NB4 (cell line): ENCODE results near the gene SAMD10.

Source experiments
- DNase-seq: peaks from one replicate; pipeline ENCODE4 v3.0.0; 2010; ENCODE audit warnings: low read depth
- H3K4me3 ChIP-seq: one replicate; pipeline ENCODE4 v1.5.1; 2011; ENCODE audit warnings: mild to moderate bottlenecking, low read depth, low read length, moderate library complexity
- MYC ChIP-seq: IDR thresholded peaks from 2 replicates; pipeline ENCODE4 v1.6.1; 2011; ENCODE audit warnings: low read depth, low read length
- POLR2A ChIP-seq: IDR thresholded peaks from 2 replicates; pipeline ENCODE4 v1.6.1; 2011; ENCODE audit warnings: mild to moderate bottlenecking; ENCODE audit not compliant: insufficient read length; ENCODE audit errors: extremely low read depth
- TF ChIP-seq, protein P1 (sequence below): IDR thresholded peaks from one replicate; pipeline ENCODE4 v1.5.1; 2012; ENCODE audit warnings: low read depth, low read length
- TF ChIP-seq, protein P2 (sequence below): IDR thresholded peaks from 2 replicates; pipeline ENCODE4 v1.6.1; 2011; ENCODE audit warnings: low read depth, low read length

SAMD10 gene

DNA sequence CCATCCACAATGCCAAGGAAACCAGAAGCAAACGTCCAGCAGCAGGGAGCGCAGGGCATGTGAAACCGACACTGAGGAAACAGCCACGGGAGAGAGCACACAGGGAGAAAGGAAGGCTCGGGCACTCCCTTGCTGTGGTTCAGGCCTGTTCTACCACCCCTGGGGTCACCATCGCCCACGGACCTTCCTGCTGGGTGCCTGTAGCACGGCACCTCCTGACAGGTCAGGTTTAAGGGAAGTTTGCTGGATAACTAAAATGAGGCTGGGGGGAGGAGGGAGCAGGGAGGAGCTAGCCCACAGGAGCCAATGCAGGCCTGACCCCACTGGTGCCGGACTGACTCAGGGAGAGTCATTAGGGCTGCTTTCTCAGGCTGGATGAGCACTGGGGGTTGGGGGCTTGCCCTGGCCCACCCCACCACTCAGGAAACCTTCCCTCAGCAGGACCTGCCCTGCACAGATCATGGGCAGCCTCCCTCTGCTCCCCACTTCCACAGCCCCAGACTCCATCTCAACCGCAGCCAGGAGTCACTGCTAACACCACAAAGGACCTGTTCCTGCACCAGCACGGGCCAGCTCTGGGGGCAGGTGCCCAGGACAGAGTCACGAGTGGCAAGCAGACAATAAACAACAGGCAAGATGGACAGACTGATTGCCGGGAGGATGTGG, 25.5 kb downstream of the SAMD10 start:
- no peak for DNase-seq
- no peak overlapping the region for H3K4me3 ChIP-seq
- TF ChIP-seq, protein P1, sequence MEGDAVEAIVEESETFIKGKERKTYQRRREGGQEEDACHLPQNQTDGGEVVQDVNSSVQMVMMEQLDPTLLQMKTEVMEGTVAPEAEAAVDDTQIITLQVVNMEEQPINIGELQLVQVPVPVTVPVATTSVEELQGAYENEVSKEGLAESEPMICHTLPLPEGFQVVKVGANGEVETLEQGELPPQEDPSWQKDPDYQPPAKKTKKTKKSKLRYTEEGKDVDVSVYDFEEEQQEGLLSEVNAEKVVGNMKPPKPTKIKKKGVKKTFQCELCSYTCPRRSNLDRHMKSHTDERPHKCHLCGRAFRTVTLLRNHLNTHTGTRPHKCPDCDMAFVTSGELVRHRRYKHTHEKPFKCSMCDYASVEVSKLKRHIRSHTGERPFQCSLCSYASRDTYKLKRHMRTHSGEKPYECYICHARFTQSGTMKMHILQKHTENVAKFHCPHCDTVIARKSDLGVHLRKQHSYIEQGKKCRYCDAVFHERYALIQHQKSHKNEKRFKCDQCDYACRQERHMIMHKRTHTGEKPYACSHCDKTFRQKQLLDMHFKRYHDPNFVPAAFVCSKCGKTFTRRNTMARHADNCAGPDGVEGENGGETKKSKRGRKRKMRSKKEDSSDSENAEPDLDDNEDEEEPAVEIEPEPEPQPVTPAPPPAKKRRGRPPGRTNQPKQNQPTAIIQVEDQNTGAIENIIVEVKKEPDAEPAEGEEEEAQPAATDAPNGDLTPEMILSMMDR = no peak
- TF ChIP-seq POLR2A (no peak), MYC (no peak)
- TF ChIP-seq, protein P2, sequence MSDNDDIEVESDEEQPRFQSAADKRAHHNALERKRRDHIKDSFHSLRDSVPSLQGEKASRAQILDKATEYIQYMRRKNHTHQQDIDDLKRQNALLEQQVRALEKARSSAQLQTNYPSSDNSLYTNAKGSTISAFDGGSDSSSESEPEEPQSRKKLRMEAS = no peak

DNA sequence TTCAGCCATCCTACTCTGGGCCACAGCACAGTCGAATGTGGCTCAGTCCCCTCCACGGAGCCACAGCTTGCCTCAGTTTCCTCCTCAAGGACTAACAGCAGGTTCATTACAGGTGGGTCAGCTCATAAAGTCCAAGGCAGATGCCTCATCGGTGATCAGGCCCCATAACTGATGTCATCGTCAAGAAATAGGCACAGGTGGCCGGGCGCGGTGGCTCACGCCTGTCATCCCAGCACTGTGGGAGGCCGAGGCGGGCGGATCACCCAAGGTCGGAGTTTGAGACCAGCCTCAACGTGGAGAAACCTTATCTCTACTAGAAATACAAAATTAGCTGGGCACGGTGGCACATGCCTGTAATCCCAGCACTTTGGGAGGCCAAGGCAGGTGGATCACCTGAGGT, 26.7 kb downstream of the SAMD10 start:
- TF ChIP-seq, protein P2 = no peak
- TF ChIP-seq, protein P1 = no peak
- TF ChIP-seq POLR2A (no peak), MYC (no peak)
- no peak for DNase-seq
- H3K4me3 ChIP-seq = no peak overlapping the region

DNA sequence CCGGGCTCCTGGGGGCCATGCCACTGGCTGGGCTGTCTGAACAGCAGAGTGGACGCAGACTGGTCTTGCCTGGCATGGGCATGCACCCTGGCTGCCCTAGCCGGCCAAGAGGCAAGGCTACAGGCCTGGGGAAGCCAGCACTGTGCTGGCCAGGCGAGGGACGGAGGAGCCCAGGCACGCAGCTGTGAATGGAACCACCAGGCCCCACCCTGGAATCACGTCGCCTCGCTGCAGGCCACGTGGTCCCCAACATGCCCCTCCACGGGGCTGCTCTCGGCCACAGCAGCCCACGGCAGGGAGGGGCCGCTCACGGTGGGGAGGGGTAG, 27.3 kb downstream of the SAMD10 start:
- H3K4me3 ChIP-seq = no peak overlapping the region
- TF ChIP-seq, protein P2 = no peak
- TF ChIP-seq, protein P1 = no peak
- DNase-seq = no peak

DNA sequence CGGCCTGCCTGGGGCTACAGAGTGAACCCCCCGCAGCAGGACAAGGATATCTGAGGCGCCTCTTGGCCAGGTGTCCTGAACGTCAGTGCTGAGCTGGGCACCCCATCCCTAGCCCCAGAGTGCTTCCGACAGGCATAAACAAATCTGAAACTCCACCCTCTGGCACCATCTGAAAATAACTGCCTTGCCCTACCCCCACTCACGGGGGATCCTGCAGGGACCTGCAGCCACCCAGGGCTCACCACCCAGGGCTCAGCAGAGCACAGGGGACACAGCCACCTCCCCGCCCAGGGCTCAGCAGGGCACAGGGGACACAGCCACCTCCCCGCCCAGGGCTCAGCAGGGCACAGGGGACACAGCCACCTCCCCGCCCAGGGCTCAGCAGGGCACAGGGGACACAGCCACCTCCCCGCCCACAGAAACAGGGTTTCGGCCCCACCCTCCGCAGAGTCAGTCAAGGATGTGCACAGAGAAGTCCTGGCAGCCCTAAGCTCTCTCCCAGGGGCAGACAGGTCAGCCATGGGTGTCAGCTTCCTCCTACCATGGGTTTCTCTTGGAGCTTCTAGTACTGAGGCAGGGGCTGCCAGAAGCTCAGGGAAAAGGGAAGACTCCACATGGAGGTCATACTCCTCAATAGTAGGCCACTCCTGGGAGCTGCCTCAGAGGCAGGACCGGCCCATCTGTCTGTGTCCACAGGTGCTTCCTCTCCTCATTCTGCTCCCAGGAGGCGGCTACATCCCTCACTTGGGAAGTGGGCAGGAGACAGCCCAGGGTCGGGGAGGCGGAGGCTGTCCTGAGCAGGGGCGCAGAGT, 27.8 kb downstream of the SAMD10 start:
- no peak overlapping the region for H3K4me3 ChIP-seq
- DNase-seq = no peak
- TF ChIP-seq MYC (no peak), POLR2A (no peak)
- TF ChIP-seq, protein P2 = no peak
- TF ChIP-seq, protein P1 = no peak

DNA sequence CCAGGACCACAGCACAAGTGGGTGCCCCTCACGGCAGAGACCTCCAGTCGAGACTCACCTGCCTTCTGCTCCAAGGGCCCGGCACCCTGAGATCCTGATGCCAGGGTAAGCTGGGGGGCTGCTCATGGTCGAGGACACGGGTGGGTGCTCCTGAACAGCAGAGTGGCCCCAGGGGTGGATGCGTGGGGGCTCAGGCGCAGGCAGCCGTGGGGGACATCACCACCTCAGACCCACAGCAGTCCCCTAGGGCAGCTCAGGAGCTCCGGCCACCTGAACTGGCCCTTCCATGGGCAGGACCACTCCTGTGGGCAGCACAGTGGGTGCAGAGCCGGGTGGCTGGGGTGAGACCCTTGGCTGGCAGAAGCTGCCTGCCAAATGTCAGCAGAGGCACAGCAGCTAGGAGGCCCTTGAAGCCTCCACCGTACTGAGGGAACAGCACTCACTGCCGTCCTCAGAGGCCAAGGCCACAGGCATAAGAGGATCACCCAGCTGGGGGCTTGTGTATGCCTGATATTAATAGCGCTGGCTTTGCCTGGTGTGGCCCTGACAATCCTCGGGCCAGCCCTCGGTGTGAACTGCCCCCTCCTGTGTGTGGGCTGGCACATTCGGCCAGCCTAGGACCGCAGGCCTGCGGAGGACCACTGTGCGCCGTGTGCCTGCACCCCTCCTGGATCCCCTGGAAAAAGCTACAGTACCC, 28.6 kb downstream of the SAMD10 start:
- TF ChIP-seq POLR2A = no peak
- TF ChIP-seq, protein P2 = no peak
- no peak for TF ChIP-seq MYC
- TF ChIP-seq, protein P1 = no peak
- no peak for DNase-seq
- H3K4me3 ChIP-seq = no peak overlapping the region
